Medulla oblongata (tissue), 1 donor: ENCODE results near the gene SEC14L5.

Experiments used
- DNase-seq: peaks from one replicate; pipeline ENCODE4 v3.0.0-alpha.2; 2015; ENCODE audit errors: extremely low spot score

SEC14L5 gene

DNA sequence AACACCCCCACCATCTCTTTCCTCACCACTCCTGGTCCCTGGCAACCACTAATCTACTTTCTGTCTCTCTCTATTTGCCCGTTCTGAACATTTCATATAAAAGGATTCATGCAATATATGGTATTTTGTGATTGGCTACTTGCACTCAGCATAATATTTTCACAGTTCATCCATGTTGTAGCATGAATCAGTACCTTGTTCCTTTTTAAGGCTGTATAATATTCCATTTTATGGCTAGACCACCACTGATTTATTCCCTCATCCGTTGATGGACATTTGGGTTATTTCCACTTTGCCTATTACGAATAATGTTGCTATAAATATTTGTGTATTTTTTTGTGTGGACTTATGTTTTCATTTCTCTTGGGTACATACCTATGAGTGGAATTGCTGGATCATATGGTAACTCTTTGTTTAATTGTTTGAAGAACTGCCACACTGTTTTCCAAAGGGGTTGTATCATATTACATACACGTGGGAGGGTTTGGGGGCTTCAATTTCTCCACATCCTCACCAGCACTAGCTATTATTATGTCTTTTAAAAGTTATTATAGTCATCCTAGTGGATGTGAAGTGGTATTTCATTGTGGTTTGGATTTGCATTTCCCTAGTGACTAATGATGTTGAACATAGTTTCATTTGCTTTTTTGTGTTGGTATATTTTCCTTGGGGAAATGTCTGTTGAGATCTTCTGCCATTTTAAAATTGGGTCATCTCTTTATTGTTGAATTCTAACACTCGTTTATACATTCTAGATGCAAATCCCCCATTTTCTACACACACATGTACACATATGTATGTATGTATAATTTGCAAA is 26.3 kb downstream of the SEC14L5 start:
- DNase-seq: no peak

DNA sequence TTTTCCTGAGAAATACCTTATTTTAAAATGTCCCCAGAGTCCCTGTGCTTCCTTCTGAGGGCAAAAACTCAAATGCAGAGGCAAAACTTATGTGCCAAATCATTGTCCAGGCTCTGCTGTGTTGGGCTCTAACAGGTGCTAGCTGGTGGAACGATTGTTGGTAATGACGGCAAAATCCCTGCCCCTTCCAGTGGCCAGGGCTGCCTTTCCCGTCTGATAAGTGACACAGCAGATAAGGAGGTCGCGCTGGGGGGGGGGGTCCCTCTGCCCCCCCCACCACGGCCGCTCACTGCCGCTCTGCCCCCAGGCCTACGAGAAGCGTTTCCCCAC is 29.1 kb downstream of the SEC14L5 start:
- DNase-seq: no peak

DNA sequence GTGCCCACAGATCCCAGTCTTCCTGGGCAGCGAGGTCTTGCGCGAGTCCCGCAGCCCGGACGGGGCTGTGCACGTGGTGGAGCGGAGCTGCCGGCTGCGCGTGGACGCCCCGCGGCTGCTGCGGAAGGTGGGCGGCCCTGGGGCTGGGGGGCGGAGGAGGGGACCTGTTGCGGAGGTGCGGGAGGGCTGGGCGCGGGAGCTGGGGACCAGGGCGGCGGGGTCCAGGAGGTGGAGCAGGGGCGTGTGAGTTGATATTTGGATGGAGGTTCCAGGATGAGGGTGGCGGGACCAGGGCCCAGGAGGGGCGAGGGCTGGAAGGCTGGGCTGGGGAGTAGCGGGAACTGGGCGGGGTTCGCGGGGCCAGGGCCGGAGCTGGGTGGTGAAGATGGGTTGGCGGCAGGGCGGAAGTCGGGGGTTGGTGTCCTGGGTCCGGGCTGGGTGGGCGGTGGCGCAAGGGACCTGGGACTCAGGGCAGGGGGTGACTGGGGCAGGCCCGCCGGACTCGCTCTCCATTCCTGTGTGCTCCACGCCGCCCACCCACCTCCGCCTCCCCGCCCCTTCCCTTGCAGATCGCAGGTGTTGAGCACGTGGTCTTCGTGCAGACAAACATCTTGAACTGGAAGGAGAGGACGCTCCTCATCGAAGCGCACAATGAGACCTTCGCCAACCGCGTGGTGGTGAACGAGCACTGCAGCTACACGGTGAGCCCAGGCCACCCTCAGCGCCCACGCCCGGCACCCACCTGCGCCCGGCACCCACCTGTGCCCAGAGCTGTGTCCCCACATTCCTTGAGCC is 29.6 kb downstream of the SEC14L5 start:
- no peak for DNase-seq

DNA sequence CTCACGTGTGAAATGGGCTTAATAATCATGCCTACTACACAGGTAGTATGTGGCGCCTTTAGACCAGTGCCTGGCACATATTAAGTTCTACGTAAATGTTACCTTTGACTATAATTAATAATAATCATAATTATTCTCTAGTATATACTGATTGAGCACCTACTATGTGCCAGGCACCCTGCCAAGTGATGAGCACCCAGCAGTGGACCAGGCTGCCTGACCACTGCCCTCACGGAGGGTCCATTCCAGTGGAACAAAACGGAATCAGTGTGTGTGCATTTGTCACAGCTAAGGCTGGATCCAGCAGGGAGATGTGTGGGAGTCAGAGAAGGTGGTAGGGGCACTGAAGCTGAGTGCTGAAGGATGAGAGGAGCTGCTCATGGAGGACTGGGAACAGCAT is 30.5 kb downstream of the SEC14L5 start:
- DNase-seq: no peak

DNA sequence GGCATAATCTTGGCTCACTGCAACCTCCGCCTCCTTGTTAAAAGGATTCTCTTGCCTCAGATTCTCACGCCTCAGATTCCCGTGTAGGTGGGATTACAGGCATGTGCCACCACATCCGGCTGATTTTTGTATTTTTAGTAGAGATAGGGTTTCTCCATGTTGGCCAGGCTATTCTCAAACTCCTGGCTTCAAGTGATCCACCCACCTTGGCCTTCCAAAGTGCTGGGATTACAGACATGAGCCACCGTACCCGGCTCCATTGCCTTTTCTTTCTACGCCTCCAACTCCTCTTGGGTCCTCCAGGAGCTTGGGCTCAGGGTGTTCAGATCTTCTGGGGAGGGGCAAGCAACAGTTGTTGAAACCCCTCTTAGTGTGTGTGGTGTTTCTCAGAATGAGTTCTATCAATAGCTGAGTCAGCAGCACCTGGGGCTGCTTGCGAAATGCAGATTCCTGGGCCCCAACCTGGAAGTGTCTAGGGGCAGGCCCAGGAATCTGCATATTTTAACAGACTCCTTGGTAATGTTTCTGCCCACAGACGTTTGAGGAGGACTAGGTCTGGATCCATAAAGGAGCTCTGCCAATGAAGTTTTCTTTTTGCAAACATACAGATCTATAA is 31.4 kb downstream of the SEC14L5 start:
- DNase-seq: no peak

DNA sequence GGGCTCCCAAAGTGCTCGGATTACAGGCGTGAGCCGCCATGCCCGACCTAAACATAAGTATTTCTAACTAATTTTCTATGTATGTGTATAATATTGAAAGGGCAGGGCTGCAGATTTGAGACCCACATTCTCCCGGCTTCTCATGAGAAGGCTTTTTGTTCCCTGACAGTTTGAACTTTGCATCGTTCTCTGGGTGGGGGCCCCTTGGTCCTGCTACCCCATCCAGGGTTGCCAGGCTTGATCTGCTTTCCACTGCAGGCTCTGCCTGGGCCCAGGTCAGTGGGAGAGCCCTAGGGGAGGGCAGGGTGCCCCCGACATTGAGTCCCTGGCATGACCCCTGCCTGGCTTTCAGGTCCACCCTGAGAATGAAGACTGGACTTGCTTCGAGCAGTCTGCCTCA is 32.3 kb downstream of the SEC14L5 start:
- no peak for DNase-seq

DNA sequence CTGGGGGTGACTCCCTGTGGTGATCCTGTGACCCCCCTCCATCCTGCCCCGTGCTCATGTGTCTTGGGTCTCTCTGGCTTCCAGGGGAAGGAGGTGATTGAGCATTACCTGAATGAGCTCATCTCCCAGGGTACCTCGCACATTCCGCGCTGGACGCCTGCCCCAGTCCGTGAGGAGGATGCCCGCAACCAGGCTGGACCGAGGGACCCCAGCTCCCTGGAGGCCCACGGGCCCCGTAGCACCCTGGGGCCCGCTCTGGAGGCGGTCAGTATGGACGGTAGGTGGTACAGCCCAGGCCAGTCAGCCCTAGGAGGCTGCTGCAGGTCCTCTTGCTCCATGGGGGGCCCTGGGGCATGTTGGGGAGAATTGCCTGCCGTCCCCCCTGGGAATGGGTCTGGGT is 33.6 kb downstream of the SEC14L5 start:
- DNase-seq: no peak

DNA sequence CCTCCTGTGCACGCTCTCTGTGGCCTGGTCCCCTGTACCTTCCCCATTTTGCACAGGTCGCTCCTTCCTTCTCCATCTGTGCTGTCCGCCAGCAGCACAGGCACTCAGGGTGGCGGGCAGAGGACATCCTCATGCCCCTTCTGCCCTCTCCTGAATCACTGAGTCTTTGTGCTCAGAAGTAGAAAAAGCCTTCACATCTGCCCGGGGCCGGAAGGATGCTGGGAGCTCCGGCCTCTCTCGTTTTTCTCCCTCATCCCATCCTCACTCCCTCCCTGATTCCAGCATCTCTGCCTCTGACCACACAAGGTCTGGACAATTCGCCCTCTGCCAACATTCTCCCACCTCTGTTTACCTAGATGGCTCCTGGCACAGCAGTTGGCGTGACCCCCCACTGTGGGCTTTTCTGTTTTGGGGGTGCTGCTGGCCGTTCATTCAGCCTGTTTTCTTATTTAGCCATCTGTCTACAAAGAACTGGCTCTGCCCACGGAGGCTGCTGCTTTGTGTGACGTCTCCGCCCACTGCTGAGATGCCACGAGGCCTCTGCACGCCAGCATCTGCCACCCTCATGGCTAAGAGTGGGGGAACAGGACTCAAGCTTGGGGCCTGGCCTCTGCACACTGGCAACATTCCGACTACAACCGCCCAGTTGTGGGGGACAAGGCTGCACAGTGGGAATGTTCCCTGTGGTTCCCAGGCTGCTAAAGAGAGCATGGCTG is 36.7 kb downstream of the SEC14L5 start:
- peak; percentile 72 for DNase-seq

DNA sequence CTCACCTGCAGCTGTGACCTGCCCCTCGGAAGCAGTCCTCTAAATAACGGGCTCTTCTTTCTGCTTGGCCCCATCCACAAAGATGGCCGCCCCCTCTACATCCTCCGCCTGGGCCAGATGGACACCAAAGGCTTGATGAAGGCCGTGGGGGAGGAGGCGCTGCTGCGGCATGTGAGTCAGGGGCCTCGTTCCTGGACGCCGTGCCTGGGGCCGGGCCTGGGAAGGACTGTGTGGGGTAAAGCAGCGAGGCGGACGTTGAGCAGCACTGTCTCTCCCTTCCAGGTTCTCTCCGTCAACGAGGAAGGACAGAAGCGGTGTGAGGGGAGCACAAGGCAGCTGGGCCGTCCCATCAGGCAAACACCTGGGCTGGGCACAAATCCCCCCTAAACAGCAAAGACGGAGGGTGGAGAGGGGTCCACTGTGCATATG is 42.5 kb downstream of the SEC14L5 start:
- no peak for DNase-seq

DNA sequence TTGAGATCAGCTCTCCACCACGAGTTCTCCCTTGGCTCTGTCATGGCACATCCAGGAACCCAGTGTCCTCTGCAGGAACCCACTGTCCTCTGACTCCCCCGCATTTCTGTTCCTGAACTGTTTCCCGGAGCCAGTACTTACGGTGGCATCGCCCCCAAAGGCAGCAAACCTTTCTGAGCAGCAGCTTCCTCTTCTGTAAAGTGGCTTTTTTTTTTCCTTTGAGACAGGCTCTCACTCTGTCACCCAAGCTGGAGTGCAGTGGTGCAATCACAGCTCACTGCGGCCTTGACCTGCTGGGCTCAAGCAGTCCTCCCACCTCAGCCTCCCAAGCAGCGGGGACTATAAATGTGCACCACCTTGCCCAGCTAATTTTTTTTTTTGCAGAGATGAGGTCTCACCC is 43.4 kb downstream of the SEC14L5 start:
- no peak for DNase-seq

DNA sequence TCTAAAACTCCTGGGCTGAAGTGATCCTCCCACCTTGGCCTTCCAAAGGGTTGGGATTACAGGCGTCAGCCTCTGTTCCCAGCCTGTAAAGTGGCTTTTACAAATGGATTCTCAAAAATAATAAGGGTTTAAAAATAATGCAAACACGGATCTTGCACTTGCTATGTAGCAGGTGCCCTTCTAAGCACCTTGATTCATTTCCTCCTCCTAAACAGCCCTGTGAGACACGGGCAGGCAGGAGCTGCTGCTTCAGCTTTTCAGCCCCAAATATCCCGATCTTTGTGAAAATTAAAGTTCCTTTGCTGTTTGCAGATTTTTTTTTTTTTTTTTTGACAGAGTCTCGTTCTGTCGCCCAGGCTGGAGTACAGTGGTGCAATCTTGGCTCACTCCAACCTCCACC is 43.9 kb downstream of the SEC14L5 start:
- no peak for DNase-seq

DNA sequence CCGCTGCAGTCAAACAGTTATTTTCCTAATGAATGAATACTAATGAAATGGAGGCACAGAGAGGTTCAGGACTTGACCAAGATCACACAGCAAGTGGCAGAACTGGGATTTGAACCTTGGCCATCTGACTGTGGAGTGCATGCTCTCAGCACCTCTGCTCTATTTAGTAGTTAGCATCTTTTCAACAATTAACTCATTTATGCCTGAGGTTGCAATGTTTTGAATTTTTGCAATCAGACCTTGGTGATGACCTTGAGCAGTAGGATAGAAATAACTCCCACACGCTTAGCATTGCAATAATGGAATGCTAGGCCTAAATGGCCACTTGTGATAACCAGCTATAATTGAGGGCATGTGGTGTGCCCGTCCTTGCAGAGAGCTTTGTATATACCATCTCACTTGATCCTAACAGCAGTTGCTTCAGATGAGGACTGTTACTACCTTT is 44.6 kb downstream of the SEC14L5 start:
- no peak for DNase-seq

DNA sequence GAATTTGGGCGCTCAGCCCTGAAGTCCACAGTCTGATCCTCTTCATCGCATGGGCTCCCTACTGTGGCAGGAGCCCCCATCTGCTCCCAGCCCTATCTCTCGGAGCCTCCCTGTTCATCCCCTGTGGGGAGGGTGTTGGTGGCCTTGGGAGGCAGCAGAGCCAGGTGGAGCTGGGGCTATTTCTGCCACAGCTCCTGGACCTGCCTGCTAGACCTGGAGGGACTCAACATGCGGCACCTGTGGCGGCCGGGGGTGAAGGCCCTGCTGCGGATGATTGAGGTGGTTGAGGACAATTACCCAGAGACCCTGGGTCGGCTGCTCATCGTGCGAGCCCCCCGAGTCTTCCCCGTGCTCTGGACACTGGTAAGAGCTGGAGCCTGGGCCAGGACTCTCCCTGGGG is 45.1 kb downstream of the SEC14L5 start:
- DNase-seq: no peak

DNA sequence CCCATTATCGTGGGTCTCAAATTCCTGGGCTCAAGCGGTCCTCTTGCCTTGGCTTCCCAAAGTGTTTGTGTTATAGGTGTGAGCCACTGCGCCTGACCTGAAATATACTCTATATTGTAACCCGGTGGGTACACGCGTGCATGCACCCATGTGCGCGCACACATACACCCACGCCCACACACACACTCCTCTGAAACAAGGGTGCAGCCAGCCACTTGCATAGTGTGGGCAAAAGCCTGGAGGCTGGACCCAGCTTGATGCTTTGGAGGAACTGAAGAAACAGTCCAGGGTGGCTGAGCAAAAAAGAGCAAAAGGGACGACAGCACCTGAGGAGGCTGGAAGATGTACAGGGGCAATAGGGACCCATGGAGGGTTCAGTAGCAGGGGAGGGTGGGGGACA is 45.7 kb downstream of the SEC14L5 start:
- DNase-seq: no peak

DNA sequence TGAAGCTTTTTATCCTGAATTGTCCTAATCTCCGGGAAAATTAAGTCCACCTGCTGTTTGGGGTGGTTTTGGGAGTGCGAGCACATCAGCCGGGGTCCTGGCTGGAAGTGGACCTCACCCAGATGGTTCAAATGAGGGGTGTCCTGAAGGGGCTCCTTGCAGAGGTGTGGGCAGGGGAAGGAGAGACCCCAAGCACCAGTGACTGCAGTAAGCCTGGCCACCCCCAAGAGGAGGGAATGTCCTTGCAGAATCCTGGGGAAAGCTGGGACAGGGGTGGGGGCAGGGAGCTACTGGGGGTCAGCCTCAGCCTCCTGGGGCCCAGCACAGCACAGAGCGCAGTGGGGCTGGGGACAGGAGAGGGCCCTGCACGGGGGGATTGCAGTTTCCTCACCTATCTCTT is 46.2 kb downstream of the SEC14L5 start:
- DNase-seq: no peak

DNA sequence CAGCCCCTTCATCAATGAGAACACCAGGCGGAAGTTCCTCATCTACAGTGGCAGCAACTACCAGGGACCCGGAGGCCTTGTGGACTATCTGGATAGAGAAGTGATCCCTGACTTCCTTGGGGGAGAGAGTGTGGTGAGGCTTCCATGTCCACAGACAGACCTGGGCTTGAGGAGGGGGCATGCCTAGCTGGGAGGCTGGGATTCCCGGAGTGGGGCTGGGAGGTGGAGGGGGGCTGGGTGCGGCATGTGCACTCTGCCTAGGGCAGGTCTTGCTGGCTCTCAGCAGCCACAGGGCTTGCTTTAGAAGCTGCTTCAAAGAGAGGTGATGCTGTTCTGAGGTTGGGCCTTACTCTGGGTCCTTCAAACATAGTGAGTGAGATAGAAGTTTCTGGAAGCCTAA is 47.8 kb downstream of the SEC14L5 start:
- no peak for DNase-seq

DNA sequence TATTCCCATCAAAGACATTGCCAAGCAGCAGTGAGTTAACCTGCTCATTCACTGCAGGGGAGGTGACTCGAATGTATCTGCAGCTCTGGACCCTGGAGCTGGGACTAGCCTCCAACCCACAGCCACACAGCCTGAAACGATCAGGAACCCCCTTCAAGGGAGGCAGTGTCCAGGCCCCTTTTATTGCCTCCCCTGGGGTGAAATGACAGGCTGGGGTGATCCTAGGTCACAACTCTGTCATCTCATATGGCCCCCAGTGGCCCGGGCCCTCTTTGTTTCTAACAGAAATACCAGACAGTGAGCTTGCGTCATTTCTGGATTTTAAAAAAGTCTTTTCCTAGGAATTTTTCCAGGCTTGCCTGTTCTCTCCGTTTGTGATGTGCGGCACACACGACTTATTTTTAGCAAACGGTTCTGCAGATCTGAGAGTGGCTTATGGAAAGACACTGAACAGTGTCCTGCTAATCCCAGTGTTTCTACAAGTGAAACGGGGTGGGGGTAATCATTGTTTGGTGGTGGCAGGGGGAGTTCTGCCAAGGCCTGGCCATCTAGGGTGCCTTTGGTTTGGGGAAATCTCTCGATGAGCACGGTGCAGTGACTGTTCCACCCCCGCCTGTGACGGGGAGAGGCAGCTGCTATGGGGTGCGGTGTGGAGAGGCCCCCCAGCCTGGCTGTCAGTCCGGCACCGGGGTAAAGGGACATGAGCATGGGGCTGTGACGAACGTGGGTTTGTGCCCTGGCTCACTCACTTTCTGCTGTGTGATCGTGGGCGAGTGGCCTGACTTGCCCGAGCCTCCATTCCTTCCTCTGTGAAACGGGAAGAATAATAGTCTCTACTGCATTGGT is 48.4 kb downstream of the SEC14L5 start:
- DNase-seq: no peak

DNA sequence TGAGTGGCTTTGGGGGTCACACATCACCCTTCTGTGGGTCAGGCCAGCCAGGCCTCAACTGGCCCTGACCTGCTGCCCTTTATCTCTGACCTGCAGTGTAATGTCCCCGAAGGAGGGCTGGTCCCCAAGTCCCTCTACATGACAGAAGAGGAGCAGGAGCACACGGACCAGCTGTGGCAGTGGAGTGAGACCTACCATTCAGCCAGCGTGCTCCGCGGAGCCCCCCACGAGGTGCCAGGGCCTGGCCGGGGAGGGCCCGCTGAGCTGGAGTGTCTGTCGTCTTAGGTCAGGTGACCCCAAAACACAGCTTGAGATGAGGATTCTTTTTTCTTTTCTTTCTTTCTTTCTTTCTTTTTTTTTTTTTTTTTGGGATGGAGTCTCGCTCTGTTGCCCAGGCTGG is 49.1 kb downstream of the SEC14L5 start:
- no peak for DNase-seq

DNA sequence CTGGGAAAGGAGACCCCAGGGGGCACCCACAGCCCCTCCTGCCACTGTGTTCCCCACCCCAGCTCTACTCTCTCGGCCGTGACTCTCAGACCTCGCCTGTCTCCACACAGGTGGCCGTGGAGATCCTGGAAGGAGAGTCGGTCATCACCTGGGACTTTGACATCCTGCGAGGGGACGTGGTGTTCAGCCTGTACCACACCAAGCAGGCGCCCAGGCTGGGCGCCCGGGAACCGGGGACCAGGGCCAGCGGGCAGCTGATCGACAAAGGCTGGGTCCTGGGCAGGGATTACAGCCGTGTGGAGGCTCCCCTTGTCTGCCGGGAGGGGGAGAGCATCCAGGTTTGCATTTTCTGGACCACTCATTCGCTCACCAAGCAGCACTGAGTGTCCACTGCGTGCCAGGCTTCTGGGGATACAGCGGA is 50.2 kb downstream of the SEC14L5 start:
- DNase-seq: no peak

DNA sequence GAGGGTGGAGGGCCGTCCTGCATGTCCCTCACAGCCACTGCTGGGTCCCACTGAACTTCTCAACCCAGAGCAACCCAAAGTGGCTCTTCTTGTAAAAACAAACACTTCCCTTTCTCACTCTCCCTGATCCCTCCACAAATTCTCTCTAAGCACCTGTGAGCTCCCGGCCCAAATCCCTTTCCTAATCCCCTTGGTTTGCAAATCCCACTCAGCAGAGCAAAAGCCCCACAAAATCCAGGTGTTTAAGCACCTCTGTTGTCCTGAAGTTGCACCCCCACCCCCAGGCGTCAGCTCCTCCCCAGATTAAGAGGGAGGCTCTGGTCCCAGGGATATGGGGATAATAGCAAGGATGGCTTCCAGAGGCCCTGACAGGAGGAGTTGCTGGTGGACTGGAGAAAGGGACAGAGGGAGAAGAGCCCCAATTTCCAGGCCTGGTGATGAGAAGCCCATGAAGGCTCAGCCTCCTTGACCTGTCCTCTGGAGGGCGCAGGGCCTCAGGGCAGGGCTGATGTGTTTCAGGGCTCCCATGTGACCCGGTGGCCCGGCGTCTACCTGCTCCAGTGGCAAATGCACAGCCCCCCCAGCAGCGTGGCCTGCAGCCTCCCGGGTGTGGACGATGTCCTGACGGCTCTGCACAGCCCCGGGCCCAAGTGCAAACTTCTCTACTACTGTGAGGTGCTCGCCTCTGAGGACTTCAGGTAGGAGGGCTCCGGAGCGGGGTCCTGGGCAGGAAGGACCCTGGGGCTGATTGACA is 52.6 kb downstream of the SEC14L5 start:
- no peak for DNase-seq

DNA sequence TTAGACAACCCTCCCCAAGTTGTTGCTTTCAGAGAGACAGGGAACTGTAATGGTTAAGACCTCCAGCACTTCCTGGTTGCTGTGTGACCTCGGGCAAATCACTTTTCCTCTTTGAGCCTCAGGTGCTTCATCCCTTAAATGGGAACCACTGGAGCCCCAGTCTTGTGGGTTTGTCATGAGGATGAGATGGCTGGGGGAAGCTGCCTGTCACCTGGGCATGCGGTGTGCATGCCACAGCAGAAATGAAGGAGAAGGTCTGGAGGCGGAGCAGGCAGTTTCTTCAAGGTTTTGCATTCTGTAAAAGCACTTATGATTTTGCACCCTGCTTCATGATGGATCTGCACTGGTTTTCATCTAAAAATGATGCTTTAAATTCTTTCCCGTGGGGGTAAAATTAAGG is 53.5 kb downstream of the SEC14L5 start:
- DNase-seq: no peak
